GM19099 (cell line): Measurements from ENCODE around the gene EXOSC3.

Source experiments
- POLR2A ChIP-seq: IDR thresholded peaks from 3 replicates; pipeline ENCODE4 v1.6.1; 2011; ENCODE audit warnings: low read depth; ENCODE audit not compliant: insufficient read length; ENCODE audit errors: extremely low read depth

EXOSC3 gene

GRCh38 chr9:37784616-37785483 lies at the start of gene EXOSC3:
Gene EXOSC3, minus strand, starts transcription at chr9:37785064. Its CDS starts 20 bp downstream, at chr9:37785044.
- TF ChIP-seq POLR2A, result peak; percentile 96

GRCh38 chr9:37827483-37828165 lies 42.8 kb upstream of the EXOSC3 start:
- TF ChIP-seq POLR2A, result no peak

- no peak for TF ChIP-seq POLR2A
Measured at GRCh38 chr9:37820142-37820541, 35.3 kb upstream of the EXOSC3 start.

GRCh38 chr9:37818849-37819248 lies 34.0 kb upstream of the EXOSC3 start:
- no peak for TF ChIP-seq POLR2A

- TF ChIP-seq POLR2A, result no peak
Measured at GRCh38 chr9:37812773-37813379, 28.0 kb upstream of the EXOSC3 start.

- TF ChIP-seq POLR2A, result no peak
Measured at GRCh38 chr9:37811906-37812476, 27.1 kb upstream of the EXOSC3 start.

- no peak for TF ChIP-seq POLR2A
Measured at GRCh38 chr9:37806271-37806670, 21.4 kb upstream of the EXOSC3 start.

- no peak for TF ChIP-seq POLR2A
Measured at GRCh38 chr9:37801959-37802711, 17.3 kb upstream of the EXOSC3 start.

- no peak for TF ChIP-seq POLR2A
Measured at GRCh38 chr9:37801287-37801850, 16.5 kb upstream of the EXOSC3 start.

- TF ChIP-seq POLR2A, result peak; percentile 84
Measured at GRCh38 chr9:37800631-37801286, 15.9 kb upstream of the EXOSC3 start, which contains the start of gene DCAF10. Gene DCAF10, plus strand, starts transcription at chr9:37800797. Its CDS starts 70 bp downstream, at chr9:37800867.

GRCh38 chr9:37798677-37799076 lies 13.8 kb upstream of the EXOSC3 start:
- no peak for TF ChIP-seq POLR2A

GRCh38 chr9:37796232-37796631 lies 11.4 kb upstream of the EXOSC3 start:
- TF ChIP-seq POLR2A, result no peak

- no peak for TF ChIP-seq POLR2A
Measured at GRCh38 chr9:37792122-37792521, 7.3 kb upstream of the EXOSC3 start.

- TF ChIP-seq POLR2A, result no peak
Measured at GRCh38 chr9:37790096-37790495, 5.2 kb upstream of the EXOSC3 start.

GRCh38 chr9:37788332-37788731 lies 3.5 kb upstream of the EXOSC3 start:
- no peak for TF ChIP-seq POLR2A
